Astrocyte of the cerebellum (primary cell): ENCODE data around the gene LRCH2.

Source experiments
- DNase-seq: peaks from one replicate; pipeline ENCODE4 v3.0.0-alpha.2; 2011; ENCODE audit warnings: low read depth
- H3K4me3 ChIP-seq: 2 replicates; pipeline ENCODE4 v1.5.1; 2011; ENCODE audit warnings: mild to moderate bottlenecking, low read depth, low read length, moderate library complexity
- in situ Hi-C: cut with HindIII; loops from 2 replicates; pipeline ENCODE4 v1.10.0; 2017; ENCODE audit warnings: low sequenced_read_pairs
- TF ChIP-seq, protein P1 (sequence below): IDR thresholded peaks from 2 replicates; pipeline ENCODE4 v1.5.1; 2012; ENCODE audit warnings: low read length, low read depth, moderate library complexity, mild to moderate bottlenecking; ENCODE audit errors: missing control alignments

The LRCH2 gene, protein sequence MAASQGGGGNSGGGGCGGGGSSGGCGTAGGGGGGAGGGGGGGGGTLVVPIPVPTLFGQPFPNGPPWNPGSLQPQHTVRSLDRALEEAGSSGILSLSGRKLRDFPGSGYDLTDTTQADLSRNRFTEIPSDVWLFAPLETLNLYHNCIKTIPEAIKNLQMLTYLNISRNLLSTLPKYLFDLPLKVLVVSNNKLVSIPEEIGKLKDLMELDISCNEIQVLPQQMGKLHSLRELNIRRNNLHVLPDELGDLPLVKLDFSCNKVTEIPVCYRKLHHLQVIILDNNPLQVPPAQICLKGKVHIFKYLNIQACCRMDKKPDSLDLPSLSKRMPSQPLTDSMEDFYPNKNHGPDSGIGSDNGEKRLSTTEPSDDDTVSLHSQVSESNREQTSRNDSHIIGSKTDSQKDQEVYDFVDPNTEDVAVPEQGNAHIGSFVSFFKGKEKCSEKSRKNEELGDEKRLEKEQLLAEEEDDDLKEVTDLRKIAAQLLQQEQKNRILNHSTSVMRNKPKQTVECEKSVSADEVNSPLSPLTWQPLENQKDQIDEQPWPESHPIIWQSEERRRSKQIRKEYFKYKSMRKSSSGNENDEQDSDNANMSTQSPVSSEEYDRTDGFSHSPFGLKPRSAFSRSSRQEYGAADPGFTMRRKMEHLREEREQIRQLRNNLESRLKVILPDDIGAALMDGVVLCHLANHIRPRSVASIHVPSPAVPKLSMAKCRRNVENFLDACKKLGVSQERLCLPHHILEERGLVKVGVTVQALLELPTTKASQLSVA

DNA sequence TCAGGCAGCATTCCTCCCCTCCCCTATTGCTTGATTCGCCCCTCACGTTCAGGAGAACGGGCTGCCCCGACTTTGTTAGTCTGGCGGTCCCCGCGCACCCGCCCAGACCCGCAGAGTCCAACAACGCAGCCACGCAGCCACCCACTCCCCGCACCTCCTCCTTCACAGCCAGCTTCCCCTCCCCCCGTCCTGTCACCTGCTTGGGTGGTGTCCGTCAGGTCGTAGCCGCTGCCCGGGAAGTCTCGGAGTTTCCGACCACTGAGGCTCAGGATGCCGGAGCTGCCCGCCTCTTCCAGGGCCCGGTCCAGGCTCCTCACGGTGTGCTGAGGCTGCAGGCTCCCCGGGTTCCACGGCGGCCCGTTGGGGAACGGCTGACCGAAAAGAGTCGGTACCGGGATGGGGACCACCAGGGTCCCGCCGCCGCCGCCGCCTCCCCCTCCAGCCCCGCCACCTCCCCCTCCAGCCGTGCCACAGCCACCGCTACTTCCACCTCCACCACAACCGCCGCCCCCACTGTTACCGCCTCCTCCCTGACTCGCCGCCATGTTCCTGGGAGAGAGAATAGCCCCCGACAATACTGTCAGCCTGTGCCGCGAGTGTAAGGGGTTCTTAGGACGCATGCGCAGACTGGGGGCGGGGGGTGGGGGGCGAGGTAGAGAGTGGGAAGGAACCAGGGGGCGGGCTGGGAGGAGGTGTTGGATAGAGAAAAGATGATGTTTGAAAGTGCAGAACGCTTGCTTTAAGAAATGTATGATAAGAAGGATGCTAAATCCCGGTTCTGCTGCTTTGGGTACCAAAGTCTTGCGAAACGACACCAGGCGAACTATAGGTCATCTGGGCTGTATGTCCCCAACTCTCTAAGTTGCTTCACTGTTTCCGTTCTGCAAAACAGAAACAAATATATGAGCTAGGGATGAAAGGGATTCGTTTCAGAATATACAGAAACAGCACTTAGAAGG lies at the start of gene LRCH2:
Gene LRCH2, minus strand, starts transcription at position 600 of the 959 bp plus-strand sequence. Its CDS starts 55 bp downstream, at position 545.
- DNase-seq = peak; percentile 19
- in situ Hi-C loops = no loop called here
- peak within 1 kb of the TSS; percentile 59 for H3K4me3 ChIP-seq
- TF ChIP-seq, protein P1, sequence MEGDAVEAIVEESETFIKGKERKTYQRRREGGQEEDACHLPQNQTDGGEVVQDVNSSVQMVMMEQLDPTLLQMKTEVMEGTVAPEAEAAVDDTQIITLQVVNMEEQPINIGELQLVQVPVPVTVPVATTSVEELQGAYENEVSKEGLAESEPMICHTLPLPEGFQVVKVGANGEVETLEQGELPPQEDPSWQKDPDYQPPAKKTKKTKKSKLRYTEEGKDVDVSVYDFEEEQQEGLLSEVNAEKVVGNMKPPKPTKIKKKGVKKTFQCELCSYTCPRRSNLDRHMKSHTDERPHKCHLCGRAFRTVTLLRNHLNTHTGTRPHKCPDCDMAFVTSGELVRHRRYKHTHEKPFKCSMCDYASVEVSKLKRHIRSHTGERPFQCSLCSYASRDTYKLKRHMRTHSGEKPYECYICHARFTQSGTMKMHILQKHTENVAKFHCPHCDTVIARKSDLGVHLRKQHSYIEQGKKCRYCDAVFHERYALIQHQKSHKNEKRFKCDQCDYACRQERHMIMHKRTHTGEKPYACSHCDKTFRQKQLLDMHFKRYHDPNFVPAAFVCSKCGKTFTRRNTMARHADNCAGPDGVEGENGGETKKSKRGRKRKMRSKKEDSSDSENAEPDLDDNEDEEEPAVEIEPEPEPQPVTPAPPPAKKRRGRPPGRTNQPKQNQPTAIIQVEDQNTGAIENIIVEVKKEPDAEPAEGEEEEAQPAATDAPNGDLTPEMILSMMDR = no peak

DNA sequence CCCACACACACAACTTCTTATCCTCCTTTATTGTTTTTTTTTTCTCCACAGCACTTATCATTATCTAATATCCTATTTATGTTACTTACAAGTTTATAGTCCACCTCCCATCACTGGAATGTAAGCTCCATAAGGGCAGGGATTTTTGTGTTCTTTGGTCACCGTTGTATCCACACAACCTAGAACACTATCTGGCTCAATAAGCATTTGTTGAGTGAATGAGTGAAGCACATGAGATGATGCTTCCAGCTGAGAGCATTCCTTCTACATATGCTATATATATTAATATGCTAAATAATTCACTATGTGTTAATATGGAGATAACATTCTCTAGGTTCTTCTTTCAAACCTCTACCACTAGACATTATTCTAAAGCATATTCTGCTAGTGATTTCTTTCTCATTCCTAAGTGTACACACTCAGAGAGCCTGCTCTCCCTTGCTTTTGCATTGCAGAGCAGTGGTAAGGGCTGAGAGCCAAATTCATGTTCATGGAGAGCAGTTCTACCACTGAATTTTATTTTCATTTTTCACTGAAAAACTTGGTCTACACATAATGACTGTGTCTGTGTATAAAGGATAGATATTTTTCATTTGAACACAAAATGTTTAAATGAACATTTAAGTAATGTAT lies 35.3 kb upstream of the LRCH2 start:
- TF ChIP-seq, protein P1 = no peak
- no peak overlapping the region for H3K4me3 ChIP-seq
- DNase-seq = no peak
- in situ Hi-C loops = no loop called here

DNA sequence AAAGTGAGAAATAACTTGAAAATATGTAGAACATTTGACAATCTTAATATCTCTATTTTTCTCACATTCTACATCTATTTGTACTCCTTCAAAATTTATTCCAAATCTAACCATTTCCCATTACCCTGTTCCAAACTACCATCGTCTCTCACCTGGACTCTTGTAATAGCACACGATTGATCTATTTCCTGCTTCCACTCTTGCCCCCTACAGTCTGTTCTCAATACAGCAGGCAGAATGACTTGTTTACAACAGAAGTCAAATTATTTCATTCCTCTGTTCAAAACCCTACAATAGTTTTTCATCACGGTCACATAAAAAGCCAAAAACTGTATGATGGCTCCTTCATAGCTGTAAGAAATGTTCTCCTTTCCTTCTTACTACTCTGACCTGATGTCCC lies 34.5 kb upstream of the LRCH2 start:
- TF ChIP-seq, protein P1 = peak; percentile 20
- in situ Hi-C loops = no loop called here
- no peak overlapping the region for H3K4me3 ChIP-seq
- no peak for DNase-seq

DNA sequence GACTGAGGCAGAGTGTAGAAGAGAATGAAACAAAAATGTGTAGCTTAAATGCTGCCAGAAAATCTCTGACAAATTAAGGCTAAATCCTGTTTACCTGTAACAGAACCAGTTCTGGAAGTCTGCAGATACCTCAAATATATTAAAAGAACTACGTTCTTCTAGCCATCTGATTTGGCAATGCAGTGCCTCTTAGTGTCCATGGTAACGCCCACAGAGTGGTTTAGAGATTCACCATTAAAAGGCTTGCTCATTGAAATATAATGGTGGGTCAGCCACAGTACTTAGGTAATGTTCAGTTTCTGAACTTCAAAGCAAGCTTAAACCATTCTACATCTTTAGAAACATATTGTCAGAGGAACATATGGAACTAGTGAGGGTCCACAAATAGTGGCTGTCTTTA lies 32.4 kb upstream of the LRCH2 start:
- H3K4me3 ChIP-seq = no peak overlapping the region
- no peak for DNase-seq
- TF ChIP-seq, protein P1 = no peak
- in situ Hi-C loops = no loop called here

DNA sequence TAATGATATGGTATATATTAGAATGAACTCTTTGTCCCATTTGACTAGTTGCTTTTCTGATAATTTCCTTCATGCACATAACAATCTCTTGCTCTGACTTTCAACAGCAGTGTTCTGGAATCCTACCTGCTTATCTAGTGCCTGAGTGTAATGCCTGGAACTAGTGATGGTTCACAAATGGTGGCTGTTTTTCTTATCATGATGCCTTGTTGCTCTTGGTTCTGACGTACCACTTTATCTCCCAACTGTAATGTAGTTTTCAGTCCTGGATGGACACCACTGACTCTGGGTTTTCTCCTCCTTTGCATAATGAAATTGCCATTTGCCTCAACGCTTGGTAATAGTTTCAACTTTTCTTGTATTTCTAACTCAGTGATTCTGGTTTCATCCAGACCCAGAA lies 30.1 kb upstream of the LRCH2 start:
- no peak overlapping the region for H3K4me3 ChIP-seq
- in situ Hi-C loops = no loop called here
- TF ChIP-seq, protein P1 = no peak
- no peak for DNase-seq
